Loucy (cell line): ENCODE measurements around the gene RUNX1.

Experiments
- CTCF ChIP-seq: fragments of 200-600 bp; sonication (generic); conservative IDR thresholded peaks from 2 replicates; pipeline ENCODE4 v1.5.1; 2014; ENCODE audit warnings: mild to moderate bottlenecking, antibody characterized with exemption, low read length
- EZH2phosphoT487 ChIP-seq: fragments of 200-600 bp; IDR thresholded peaks from 2 replicates; pipeline ENCODE4 v1.6.1; 2018; ENCODE audit warnings: antibody characterized with exemption, mild to moderate bottlenecking, moderate library complexity, borderline replicate concordance

- TF ChIP-seq CTCF (no peak), EZH2phosphoT487 (no peak)
Observed at GRCh38 chr21:34885626-34886239, 163.4 kb downstream of the RUNX1 start.
